ENCODE measurements around the gene SH3BGRL2.

- TF ChIP-seq CTCF (IDR thresholded peaks at IDR 0.05) (no peak), POLR2A (IDR thresholded peaks at IDR 0.05) (no peak), EP300 (IDR thresholded peaks at IDR 0.05; ENCODE audit: low read depth) (no peak), POLR2AphosphoS5 (IDR thresholded peaks at IDR 0.05) (no peak)
Observed at GRCh38 chr6:79733388-79733787, 102.3 kb downstream of the SH3BGRL2 start.
